GM18519 (cell line): ENCODE results near the gene IQSEC1.
"Not testable (repeated sequence)": the region's sequence is repeated elsewhere in the genome, so short reads cannot be mapped to it uniquely, and the experiment has no call there.

ENCODE experiments used
- ATAC-seq: cut with Tn5 transposase; IDR thresholded peaks from one replicate; pipeline ENCODE4 v1.9.1; 2021; ENCODE audit warnings: mild to moderate bottlenecking, moderate library complexity; ENCODE audit not compliant: unreplicated experiment, low FRiP score

The IQSEC1 gene

GRCh38 chr3:12886736-12887135, 186.5 kb downstream of the IQSEC1 start:
- ATAC-seq: no peak

GRCh38 chr3:12886106-12886679, 187.0 kb downstream of the IQSEC1 start:
- no peak for ATAC-seq

DNA sequence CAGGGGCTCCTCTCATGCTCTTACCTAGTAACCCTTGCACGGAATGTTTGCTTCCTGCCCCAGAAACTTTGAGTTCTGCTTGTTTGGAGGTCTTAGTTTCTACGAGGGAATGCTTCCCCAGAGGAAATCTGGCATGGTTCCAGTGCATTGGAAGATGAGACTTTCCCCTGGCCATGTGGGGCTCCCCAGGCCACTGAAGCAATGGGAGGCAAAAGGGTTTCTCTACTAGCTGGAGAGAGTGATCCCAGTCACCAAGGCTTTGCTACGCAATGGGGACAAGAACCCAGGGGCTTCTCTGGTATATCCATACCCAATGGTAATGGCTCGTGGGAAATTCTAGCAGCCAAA, 187.7 kb downstream of the IQSEC1 start:
- ATAC-seq: no peak

- no peak for ATAC-seq
Measured at GRCh38 chr3:12884790-12885582, 188.2 kb downstream of the IQSEC1 start.

DNA sequence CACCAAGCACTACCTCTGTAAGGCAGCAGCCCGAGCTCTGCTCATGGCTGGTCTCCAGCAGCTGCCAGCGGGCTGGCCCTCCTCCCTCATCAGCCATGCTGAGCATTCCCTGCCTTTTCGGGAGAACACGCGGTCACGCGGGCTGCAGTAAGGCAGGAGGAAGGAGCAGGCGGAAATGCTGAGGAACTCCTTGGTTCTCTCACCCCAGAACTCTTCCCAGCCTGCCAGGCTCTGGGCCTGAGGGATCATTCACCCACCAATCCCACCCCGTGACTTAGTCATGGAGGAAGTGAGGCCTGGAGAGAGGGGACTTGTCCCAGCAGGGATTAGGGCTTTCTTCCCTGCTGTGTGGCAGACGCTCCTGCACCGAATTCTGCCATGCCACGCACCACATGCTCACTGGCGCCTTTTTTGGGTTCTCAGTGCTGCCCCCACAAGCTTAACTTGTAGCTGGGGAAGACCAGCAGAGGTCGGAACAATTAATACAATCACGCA, 189.0 kb downstream of the IQSEC1 start:
- no peak for ATAC-seq

DNA sequence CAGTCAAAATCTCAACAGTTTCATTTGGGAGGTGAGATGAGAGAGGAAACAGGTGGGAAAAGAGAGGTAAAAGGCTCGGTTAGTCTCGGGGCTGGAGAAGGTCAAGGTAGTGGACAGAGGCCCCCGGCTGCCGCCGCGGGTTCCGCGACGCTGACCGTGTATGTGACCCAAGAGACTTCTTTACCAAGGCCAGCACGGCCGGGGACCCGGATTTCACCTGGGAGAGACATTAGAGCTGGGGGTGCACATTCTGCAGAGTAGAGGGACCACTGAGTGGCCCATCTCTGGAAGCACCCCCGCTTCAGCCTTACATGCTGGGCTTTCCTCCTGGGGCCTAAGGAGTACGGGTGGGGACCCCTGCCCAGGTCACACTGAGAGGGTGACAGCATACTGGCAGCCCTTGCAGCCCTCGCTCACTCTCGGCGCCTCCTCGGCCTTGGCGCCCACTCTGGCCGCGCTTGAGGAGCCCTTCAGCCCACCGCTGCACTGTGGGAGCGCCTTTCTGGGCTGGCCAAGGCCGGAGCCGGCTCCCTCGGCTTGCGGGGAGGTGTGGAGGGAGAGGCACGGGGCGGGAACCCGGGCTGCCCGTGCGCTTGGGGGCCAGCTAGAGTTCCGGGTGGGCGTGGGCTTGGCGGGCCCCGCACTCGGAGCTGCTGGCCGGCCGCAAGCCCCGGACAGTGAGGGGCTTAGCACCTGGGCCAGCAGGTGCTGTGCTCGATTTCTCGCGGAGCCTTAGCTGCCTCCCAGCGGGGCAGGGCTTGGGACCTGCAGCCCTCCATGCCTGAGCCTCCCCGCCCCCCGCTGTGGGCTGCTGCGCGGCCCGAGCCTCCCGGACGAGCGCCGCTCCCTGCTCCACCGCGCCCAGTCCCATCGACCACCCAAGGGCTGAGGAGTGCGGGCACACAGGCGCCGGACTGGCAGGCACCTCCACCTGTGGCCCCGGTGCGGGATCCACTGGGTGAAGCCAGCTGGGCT, 190.6 kb downstream of the IQSEC1 start:
- no peak for ATAC-seq

DNA sequence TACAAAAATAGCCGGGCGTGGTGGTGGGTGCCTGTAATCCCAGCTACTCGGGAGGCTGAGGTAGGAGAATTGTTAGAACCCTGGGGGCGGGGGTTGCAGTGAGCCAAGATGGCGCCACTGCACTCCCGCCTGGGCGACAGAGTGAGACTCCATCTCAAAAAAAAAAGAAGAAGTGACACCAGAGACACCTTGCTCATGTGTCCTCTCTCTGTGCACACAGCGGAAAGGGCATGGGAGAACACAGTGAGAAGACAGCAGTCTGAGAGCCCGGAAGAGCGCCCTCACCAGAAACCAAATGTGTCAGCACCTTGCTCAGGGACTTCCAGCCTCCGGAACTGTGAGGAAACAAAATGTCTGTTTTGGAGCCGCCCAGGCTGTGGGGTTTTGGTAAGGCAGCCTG, 191.4 kb downstream of the IQSEC1 start:
- peak; percentile 45 for ATAC-seq

DNA sequence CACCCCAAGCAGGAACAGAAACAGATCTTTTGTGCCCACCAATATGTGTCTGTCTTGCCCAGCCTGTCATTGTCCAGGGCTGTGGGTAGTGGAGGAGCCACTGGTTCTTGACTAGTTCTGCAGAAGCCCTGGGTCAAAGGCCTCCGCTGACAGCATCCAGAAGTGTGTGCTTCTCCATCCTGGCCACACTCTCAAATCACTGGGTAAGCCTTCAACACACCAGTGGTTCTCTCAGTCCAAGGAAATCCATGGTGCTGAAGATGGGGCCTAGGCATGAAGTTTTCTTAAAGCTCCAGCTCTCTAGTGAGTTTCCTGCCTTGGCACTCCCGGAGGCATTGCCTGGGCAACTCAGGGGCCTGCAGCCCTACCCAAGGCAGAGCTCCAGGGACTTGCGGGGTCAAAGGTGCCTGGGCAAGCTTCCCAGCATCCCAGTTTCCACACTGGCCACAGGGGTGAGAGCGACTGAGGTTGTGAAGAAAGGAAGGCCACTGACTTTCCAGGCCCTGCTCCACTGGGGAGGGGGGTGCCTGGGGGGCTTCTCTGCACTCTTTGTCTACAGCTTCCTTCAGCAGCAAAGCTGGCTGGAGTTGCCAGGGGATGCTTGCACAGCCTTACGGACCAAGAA, 193.9 kb downstream of the IQSEC1 start:
- ATAC-seq: no peak

- ATAC-seq: not testable (repeated sequence)
Measured at GRCh38 chr3:12878758-12879157, 194.5 kb downstream of the IQSEC1 start.

- no peak for ATAC-seq
Measured at GRCh38 chr3:12878141-12878574, 195.1 kb downstream of the IQSEC1 start.

DNA sequence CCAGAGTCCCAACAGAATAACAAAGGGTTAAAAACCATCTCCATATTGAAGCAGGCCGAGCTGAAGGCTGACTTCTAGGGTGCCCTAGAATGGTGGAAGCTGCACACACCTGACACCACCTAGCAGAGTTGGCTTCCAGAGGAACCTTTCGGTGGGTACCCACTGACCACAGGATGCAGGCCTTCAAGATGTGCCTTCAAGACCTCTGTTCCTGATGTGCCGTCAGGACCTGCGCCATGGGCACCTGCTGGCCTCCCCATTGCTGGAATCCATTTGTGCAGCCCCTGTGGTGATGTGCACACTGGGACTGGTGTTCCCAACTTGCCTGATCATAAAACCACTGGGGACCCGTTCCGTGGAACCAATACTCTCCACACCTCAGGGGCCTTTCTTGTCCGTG, 196.2 kb downstream of the IQSEC1 start:
- no peak for ATAC-seq

DNA sequence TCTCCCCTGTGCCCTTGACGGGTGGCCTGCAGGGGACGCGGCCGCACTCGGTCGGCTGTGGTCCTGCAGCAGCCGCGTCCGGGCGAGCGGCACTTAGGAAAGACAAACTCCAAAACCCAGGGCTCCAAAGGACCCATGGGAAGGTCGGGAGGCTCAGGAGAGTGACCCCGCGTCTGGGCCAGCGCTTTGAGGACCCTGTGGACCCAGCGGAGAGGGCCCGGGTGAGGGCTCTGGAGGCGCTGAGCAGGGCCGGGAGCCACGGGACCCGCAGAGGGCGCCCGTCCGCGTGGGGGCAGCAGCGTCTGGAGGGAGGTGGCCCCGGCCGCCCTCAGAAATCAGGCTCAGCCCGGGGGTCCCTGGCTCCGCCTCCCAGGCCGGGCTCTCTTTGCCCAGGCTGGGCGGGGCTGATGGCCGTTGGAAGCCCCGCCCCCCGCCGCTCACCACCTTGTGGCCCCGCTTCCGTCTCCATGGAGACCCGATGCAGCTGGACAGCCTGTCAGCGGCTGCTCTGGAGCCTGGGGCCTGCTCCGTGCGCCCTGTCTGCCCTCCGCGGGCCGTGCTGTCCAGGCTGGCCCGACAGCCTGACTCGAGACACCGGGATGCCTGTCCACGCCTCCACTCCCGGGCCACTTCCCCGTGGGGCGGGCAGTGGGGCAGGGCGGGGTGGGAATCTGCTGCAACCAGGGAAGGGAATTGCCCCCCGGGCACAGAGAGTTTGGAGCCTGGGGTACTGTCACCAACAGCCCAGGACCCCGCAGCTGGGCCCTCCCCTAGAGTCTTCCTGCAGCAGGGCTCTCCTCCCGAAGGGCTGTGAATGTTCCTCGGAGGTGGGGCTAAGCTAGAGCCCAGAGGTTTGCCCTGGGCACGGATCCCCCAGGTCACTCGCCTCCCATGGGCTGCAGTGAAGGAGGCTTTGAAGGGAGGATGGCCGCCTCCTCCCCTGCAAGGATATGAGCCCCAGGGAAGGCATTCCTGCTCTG, 197.1 kb downstream of the IQSEC1 start:
- no peak for ATAC-seq

DNA sequence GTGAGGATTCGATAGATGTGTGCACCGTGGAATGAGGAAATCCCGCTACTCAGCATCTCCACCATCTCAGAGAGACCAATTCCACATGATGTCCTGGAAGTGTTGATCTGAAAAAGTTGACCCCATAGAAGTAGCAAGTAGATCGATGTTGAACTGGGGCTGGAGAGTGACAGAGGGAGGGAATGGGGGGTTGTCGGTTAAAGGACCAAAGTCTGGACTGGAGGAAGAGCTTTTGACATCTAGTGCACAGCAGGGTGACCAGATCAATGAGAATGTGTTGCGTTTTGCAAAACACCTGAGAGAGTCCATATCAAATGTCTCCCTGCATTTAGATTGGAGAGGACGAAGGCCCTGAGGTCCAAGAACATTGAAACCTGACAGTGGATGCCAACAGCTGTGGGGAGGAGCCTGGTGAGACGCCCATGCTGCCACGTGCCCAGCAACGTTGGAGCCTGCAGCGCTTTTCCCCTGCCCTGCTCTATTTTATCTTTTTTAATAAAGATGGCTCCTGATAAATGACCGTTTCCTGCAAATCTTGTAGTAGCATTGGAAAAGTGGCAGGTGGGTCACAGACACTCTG, 201.7 kb downstream of the IQSEC1 start:
- no peak for ATAC-seq

- ATAC-seq: no peak
Measured at GRCh38 chr3:12870942-12871341, 202.3 kb downstream of the IQSEC1 start.

GRCh38 chr3:12869035-12869621, 204.1 kb downstream of the IQSEC1 start:
- no peak for ATAC-seq

GRCh38 chr3:12868039-12869034, 204.9 kb downstream of the IQSEC1 start:
- no peak for ATAC-seq

GRCh38 chr3:12866836-12867235, 206.4 kb downstream of the IQSEC1 start:
- ATAC-seq: no peak
